A549 (cell line): ENCODE data around the gene SPACDR.
A peak's percentile ranks its signal among the peaks of the same experiment; 100 is the strongest.

Source experiments
- CBX8 ChIP-seq: fragments of 200-600 bp; sonication (generic); IDR thresholded peaks from 2 replicates; pipeline ENCODE4 v1.6.1; 2016
- CHD2 ChIP-seq: fragments of 150-350 bp; IDR thresholded peaks from 2 replicates; pipeline ENCODE4 v1.6.1; 2014; ENCODE audit warnings: low read length; ENCODE audit not compliant: partially characterized antibody
- HMGXB4 ChIP-seq: fragments of 250-450 bp; sonication (Bioruptor Pico); IDR thresholded peaks from 2 replicates; pipeline ENCODE4 v1.5.0; 2021; ENCODE audit warnings: mild to moderate bottlenecking, moderate library complexity, borderline replicate concordance
- KDM5A ChIP-seq: fragments of 200-600 bp; sonication (generic); IDR thresholded peaks from 2 replicates; pipeline ENCODE4 v1.6.1; 2016; ENCODE audit warnings: antibody characterized with exemption, mild to moderate bottlenecking
- PBX3 ChIP-seq: IDR thresholded peaks from 2 replicates; pipeline ENCODE4 v1.6.1; 2012
- POLR2A ChIP-seq: IDR thresholded peaks from 2 replicates; pipeline ENCODE4 v1.6.1; 2012; ENCODE audit warnings: mild to moderate bottlenecking, low read length
- RAD21 ChIP-seq, 2 experiments: fragments of >200 bp in 1 of 2; sonication (Bioruptor Twin) in 1 of 2; formaldehyde crosslinking in 1 of 2; IDR thresholded peaks in 1 of 2; conservative IDR thresholded peaks in 1 of 2; 2 replicates in 1 of 2; 3 replicates in 1 of 2; pipeline ENCODE4 v1.6.1; 2012 to 2018; ENCODE audit warnings: inconsistent platforms in 1 of 2
- SREBF2 ChIP-seq: fragments of 450-650 bp; IDR thresholded peaks from 2 replicates; pipeline ENCODE4 v1.6.1; 2014; ENCODE audit warnings: mild to moderate bottlenecking, moderate library complexity
- ZFP36 ChIP-seq: fragments of 450-650 bp; IDR thresholded peaks from 2 replicates; pipeline ENCODE4 v1.6.1; 2014; ENCODE audit warnings: borderline replicate concordance; ENCODE audit not compliant: partially characterized antibody
- TF ChIP-seq, protein P1 (sequence below): fragments of >200 bp; sonication (Bioruptor Twin); formaldehyde crosslinking; IDR thresholded peaks from 3 replicates; pipeline ENCODE4 v1.5.1; 2016

GRCh38 chr7:100483090-100483721 is 19.1 kb upstream of the SPACDR start:
- TF ChIP-seq RAD21 (conservative IDR thresholded peaks at IDR 0.05 in 1 of 2, IDR thresholded peaks at IDR 0.05 in 1 of 2) = peak; percentile 30 to 75; a peak in 4 of 5 replicates
- TF ChIP-seq, protein P1, sequence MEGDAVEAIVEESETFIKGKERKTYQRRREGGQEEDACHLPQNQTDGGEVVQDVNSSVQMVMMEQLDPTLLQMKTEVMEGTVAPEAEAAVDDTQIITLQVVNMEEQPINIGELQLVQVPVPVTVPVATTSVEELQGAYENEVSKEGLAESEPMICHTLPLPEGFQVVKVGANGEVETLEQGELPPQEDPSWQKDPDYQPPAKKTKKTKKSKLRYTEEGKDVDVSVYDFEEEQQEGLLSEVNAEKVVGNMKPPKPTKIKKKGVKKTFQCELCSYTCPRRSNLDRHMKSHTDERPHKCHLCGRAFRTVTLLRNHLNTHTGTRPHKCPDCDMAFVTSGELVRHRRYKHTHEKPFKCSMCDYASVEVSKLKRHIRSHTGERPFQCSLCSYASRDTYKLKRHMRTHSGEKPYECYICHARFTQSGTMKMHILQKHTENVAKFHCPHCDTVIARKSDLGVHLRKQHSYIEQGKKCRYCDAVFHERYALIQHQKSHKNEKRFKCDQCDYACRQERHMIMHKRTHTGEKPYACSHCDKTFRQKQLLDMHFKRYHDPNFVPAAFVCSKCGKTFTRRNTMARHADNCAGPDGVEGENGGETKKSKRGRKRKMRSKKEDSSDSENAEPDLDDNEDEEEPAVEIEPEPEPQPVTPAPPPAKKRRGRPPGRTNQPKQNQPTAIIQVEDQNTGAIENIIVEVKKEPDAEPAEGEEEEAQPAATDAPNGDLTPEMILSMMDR = peak; percentile 100
- no peak for TF ChIP-seq POLR2A
- no peak for TF ChIP-seq ZFP36
- TF ChIP-seq PBX3 = no peak
- no peak for TF ChIP-seq CBX8
- no peak for TF ChIP-seq HMGXB4 (CRISPR knock-in tag)
- no peak for TF ChIP-seq SREBF2
- TF ChIP-seq CHD2 = no peak
- TF ChIP-seq KDM5A = no peak
